Right kidney (tissue), 9 donors: ENCODE data around the gene C19orf38.

Experiments used
- DNase-seq: peaks from one replicate; pipeline ENCODE4 v3.0.0-alpha.2; 2016
- long read RNA-seq, 8 donors: transcript quantifications; one replicate each; lab custom pipeline, GENCODE V29; 2026

Gene C19orf38
- long read RNA-seq, donor 1 = 0 reads
- long read RNA-seq, donor 2, partial matches to known transcripts = 0 of 1 reads
- long read RNA-seq, donor 2, other reads (novel, unspliced or antisense) = 0 of 1 reads
- long read RNA-seq, donor 3 = 0 reads
- long read RNA-seq, donor 4 = 0 reads
- long read RNA-seq, donor 5 = 0 reads
- long read RNA-seq, donor 6, partial matches to known transcripts = 0 of 1 reads
- long read RNA-seq, donor 6, other reads (novel, unspliced or antisense) = 0 of 1 reads
- long read RNA-seq, donor 7 = 0 reads
- long read RNA-seq, donor 8 = 0 reads

- DNase-seq = no peak
These were observed at the start of gene C19orf38 for GRCh38 chr19:10848230-10848856. TSS of gene C19orf38 (plus strand) at chr19:10848415. CDS start at chr19:10848509, 94 bp downstream.

- DNase-seq = no peak
These were observed 47.7 kb upstream of the C19orf38 start for GRCh38 chr19:10800488-10800887.

- no peak for DNase-seq
These were observed 45.7 kb upstream of the C19orf38 start for GRCh38 chr19:10802479-10802878.

GRCh38 chr19:10803252-10803651 is 45.0 kb upstream of the C19orf38 start:
- DNase-seq = no peak

GRCh38 chr19:10805065-10805757 is 43.0 kb upstream of the C19orf38 start:
- DNase-seq = no peak

GRCh38 chr19:10805758-10806247 is 42.4 kb upstream of the C19orf38 start:
- no peak for DNase-seq

GRCh38 chr19:10808937-10809649 is 39.1 kb upstream of the C19orf38 start:
- no peak for DNase-seq

- no peak for DNase-seq
These were observed 38.4 kb upstream of the C19orf38 start for GRCh38 chr19:10809651-10810285.

GRCh38 chr19:10811391-10812111 is 36.7 kb upstream of the C19orf38 start:
- DNase-seq = no peak

- no peak for DNase-seq
These were observed 36.0 kb upstream of the C19orf38 start for GRCh38 chr19:10812196-10812595.

- no peak for DNase-seq
These were observed 35.3 kb upstream of the C19orf38 start for GRCh38 chr19:10812902-10813404.

GRCh38 chr19:10815007-10815536 is 33.1 kb upstream of the C19orf38 start:
- DNase-seq = no peak

GRCh38 chr19:10815969-10816644 is 32.1 kb upstream of the C19orf38 start:
- DNase-seq = no peak

GRCh38 chr19:10816691-10817090 is 31.5 kb upstream of the C19orf38 start:
- DNase-seq = no peak

GRCh38 chr19:10817291-10818038 is 30.8 kb upstream of the C19orf38 start:
- no peak for DNase-seq

- no peak for DNase-seq
These were observed 29.7 kb upstream of the C19orf38 start for GRCh38 chr19:10818301-10819123.

GRCh38 chr19:10819124-10820060 is 28.8 kb upstream of the C19orf38 start:
- DNase-seq = no peak
